GM06990 (cell line): Measurements from ENCODE around the gene LRRFIP2.

Experiments
- DNase-seq: peaks from one replicate; pipeline ENCODE4 v3.0.0-alpha.2; 2011; ENCODE audit not compliant: insufficient read length; ENCODE audit errors: extremely low read depth
- H3K27me3 ChIP-seq: replicated peaks from 2 replicates; pipeline ENCODE4 v1.6.0; 2011; ENCODE audit warnings: low read length; ENCODE audit not compliant: control insufficient read depth, insufficient read depth
- H3K36me3 ChIP-seq: 2 replicates; pipeline ENCODE4 v1.5.1; 2011; ENCODE audit warnings: low read length; ENCODE audit not compliant: control insufficient read depth, insufficient read depth
- H3K4me3 ChIP-seq: replicated peaks from 2 replicates; pipeline ENCODE4 v1.5.1; 2011; ENCODE audit warnings: low read depth, mild to moderate bottlenecking, control low read depth, low read length
- CTCF ChIP-seq: IDR thresholded peaks from 2 replicates; pipeline ENCODE4 v1.5.1; 2011; ENCODE audit warnings: low read length, control low read depth, mild to moderate bottlenecking, inconsistent platforms; ENCODE audit not compliant: insufficient read depth, poor library complexity, severe bottlenecking

Gene LRRFIP2

GRCh38 chr3:37096288-37096687, 78.1 kb downstream of the LRRFIP2 start:
- H3K36me3 ChIP-seq: peaks cover under 1% of the 10 kb centered on the region; the same call in 1 of the 2 replicates
- no peaks in the 10 kb centered on the region for H3K27me3 ChIP-seq
- no peak overlapping the region for H3K4me3 ChIP-seq
- no peak for TF ChIP-seq CTCF
- no peak for DNase-seq

GRCh38 chr3:37094636-37095035, 79.7 kb downstream of the LRRFIP2 start:
- no peak for DNase-seq
- Histone ChIP-seq H3K4me3 (no peak overlapping the region), H3K36me3 (peaks cover 4% of the 10 kb centered on the region), H3K27me3 (no peaks in the 10 kb centered on the region)
- TF ChIP-seq CTCF: no peak

- no peak overlapping the region for H3K4me3 ChIP-seq
- peaks cover 4% of the 10 kb centered on the region for H3K36me3 ChIP-seq
- no peak for DNase-seq
- no peak for TF ChIP-seq CTCF
- no peaks in the 10 kb centered on the region for H3K27me3 ChIP-seq
Measured at GRCh38 chr3:37093481-37093880, 80.9 kb downstream of the LRRFIP2 start.

- DNase-seq: no peak
- Histone ChIP-seq H3K36me3 (peaks cover 4% of the 10 kb centered on the region), H3K27me3 (no peaks in the 10 kb centered on the region), H3K4me3 (no peak overlapping the region)
- TF ChIP-seq CTCF: no peak
Measured at GRCh38 chr3:37092484-37092883, 81.9 kb downstream of the LRRFIP2 start.

GRCh38 chr3:37087870-37088269, 86.5 kb downstream of the LRRFIP2 start:
- DNase-seq: no peak
- no peaks in the 10 kb centered on the region for H3K27me3 ChIP-seq
- H3K4me3 ChIP-seq: no peak overlapping the region
- peaks cover 4% of the 10 kb centered on the region for H3K36me3 ChIP-seq
- no peak for TF ChIP-seq CTCF

GRCh38 chr3:37086918-37087317, 87.5 kb downstream of the LRRFIP2 start:
- H3K36me3 ChIP-seq: peaks cover 4% of the 10 kb centered on the region
- DNase-seq: no peak
- H3K4me3 ChIP-seq: no peak overlapping the region
- H3K27me3 ChIP-seq: no peaks in the 10 kb centered on the region
- TF ChIP-seq CTCF: no peak
